GM21367 (cell line): ENCODE measurements around the gene CLTRN.
A peak's percentile ranks its signal among the peaks of the same experiment; 100 is the strongest.
"Not testable (repeated sequence)": the region's sequence is repeated elsewhere in the genome, so short reads cannot be mapped to it uniquely, and the experiment has no call there.

Experiments
- ATAC-seq: cut with Tn5 transposase; IDR thresholded peaks from one replicate; pipeline ENCODE4 v1.9.1; 2021; ENCODE audit not compliant: unreplicated experiment

Gene CLTRN

GRCh38 chrX:15664487-15665444 is at the start of gene CLTRN:
Gene CLTRN, minus strand, starts transcription at chrX:15664805. Its CDS starts 30 bp downstream, at chrX:15664775.
- no peak for ATAC-seq

- not testable (repeated sequence) for ATAC-seq
These were observed 39.7 kb upstream of the CLTRN start for GRCh38 chrX:15704273-15704672.

- not testable (repeated sequence) for ATAC-seq
These were observed 39.2 kb upstream of the CLTRN start for GRCh38 chrX:15703809-15704208.

- ATAC-seq: no peak
These were observed 38.1 kb upstream of the CLTRN start for GRCh38 chrX:15702488-15703371.

GRCh38 chrX:15696516-15696915 is 31.9 kb upstream of the CLTRN start:
- no peak for ATAC-seq

GRCh38 chrX:15694941-15695451 is 30.4 kb upstream of the CLTRN start:
- no peak for ATAC-seq

- no peak for ATAC-seq
These were observed 22.4 kb upstream of the CLTRN start for GRCh38 chrX:15686818-15687685.

- no peak for ATAC-seq
These were observed 18.6 kb upstream of the CLTRN start for GRCh38 chrX:15683193-15683592.

GRCh38 chrX:15681433-15681832 is 16.8 kb upstream of the CLTRN start:
- no peak for ATAC-seq

- no peak for ATAC-seq
These were observed 15.8 kb upstream of the CLTRN start for GRCh38 chrX:15680401-15680800.

GRCh38 chrX:15679246-15679645 is 14.6 kb upstream of the CLTRN start:
- no peak for ATAC-seq

- ATAC-seq: no peak
These were observed 13.7 kb upstream of the CLTRN start for GRCh38 chrX:15678339-15678738.

- no peak for ATAC-seq
These were observed 12.3 kb upstream of the CLTRN start for GRCh38 chrX:15676886-15677285.

- peak; percentile 62 for ATAC-seq
These were observed 10.9 kb upstream of the CLTRN start for GRCh38 chrX:15675490-15675921.

- peak; percentile 74 for ATAC-seq
These were observed 10.4 kb upstream of the CLTRN start for GRCh38 chrX:15674841-15675489.

GRCh38 chrX:15674514-15674840 is 9.9 kb upstream of the CLTRN start:
- no peak for ATAC-seq

- no peak for ATAC-seq
These were observed 9.4 kb upstream of the CLTRN start for GRCh38 chrX:15673970-15674369.

GRCh38 chrX:15672881-15673280 is 8.3 kb upstream of the CLTRN start:
- no peak for ATAC-seq

- ATAC-seq: no peak
These were observed 1.2 kb downstream of the CLTRN start for GRCh38 chrX:15663439-15663838.

GRCh38 chrX:15654804-15655203 is 9.8 kb downstream of the CLTRN start:
- ATAC-seq: not testable (repeated sequence)
